Stimulated activated naive CD8-positive, alpha-beta T cell treated with anti-CD3 and anti-CD28 coated beads, Interleukin-15, Interleukin-2, amounts not matched to agents 100 ng/mL and 50 ng/mL, for 24 hours (primary cell): ENCODE measurements around the gene RSPO3.
"Not testable (repeated sequence)": the region's sequence is repeated elsewhere in the genome, so short reads cannot be mapped to it uniquely, and the experiment has no call there.

Experiments
- H3K27ac Mint-ChIP-seq: one replicate; pipeline ENCODE4 v1.8.0; 2021; ENCODE audit warnings: mild to moderate bottlenecking, mixed read lengths
- H3K27me3 Mint-ChIP-seq: one replicate; pipeline ENCODE4 v1.8.0; 2021; ENCODE audit warnings: mixed read lengths
- H3K36me3 Mint-ChIP-seq: one replicate; pipeline ENCODE4 v1.8.0; 2021; ENCODE audit warnings: low read depth, mixed read lengths
- H3K4me1 Mint-ChIP-seq: one replicate; pipeline ENCODE4 v1.8.0; 2021; ENCODE audit warnings: low read depth, mixed read lengths
- H3K4me3 Mint-ChIP-seq: one replicate; pipeline ENCODE4 v1.8.0; 2021; ENCODE audit warnings: mild to moderate bottlenecking, mixed read lengths
- H3K9me3 Mint-ChIP-seq: one replicate; pipeline ENCODE4 v1.8.0; 2021; ENCODE audit warnings: mixed read lengths

RSPO3 gene

DNA sequence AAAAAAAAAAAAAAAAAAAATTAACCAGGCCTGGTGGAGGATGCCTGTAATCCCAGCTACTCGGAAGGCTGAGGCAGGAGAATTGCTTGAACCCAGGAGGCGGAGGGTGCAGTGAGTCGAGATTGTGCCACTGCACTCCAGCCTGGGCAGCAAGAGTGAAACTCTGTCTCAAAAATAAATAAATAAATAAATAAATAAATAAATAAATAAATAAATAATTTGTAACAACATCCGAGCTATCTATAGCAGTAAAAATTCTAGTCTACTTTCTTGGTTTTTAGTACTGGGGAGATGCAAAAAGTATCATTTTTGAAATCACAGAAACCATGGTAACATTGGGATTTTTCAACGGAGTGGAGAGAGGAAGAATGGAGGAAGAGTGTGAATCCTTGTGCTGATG, 21.0 kb upstream of the RSPO3 start:
- H3K27ac Mint-ChIP-seq, H3K4me3 Mint-ChIP-seq, H3K9me3 Mint-ChIP-seq, H3K4me1 Mint-ChIP-seq, H3K36me3 Mint-ChIP-seq, H3K27me3 Mint-ChIP-seq: not testable (repeated sequence)

GRCh38 chr6:127100510-127101140, 17.8 kb upstream of the RSPO3 start:
- Mint-ChIP-seq H3K9me3 (no peaks in the 10 kb centered on the region), H3K27me3 (peaks cover 8% of the 10 kb centered on the region), H3K36me3 (no peaks in the 10 kb centered on the region), H3K27ac (no peak overlapping the region), H3K4me3 (no peak overlapping the region), H3K4me1 (no peaks in the 10 kb centered on the region)

DNA sequence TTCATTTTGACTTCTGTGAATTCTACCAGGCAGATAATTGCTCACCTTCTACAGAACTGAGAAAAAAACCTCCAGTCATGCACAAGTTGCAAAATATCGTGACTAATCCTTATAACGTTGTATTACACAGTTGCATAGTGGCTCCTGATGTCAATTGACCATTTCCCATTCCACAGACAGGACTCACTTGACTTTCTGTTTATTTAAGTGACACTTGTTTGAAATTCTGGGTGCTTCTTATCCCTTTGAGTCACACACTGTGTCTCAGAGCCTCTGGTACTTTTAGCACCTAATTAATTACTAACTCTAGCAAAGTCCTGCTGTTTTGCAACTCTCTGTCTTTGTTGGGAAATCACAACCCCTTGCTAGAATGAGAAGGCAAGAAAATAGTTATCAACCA, 16.2 kb upstream of the RSPO3 start:
- H3K36me3 Mint-ChIP-seq, result no peaks in the 10 kb centered on the region
- no peak overlapping the region for H3K27ac Mint-ChIP-seq
- H3K9me3 Mint-ChIP-seq, result no peaks in the 10 kb centered on the region
- peaks cover 15% of the 10 kb centered on the region for H3K27me3 Mint-ChIP-seq
- H3K4me1 Mint-ChIP-seq, result no peaks in the 10 kb centered on the region
- no peak overlapping the region for H3K4me3 Mint-ChIP-seq

GRCh38 chr6:127102859-127103258, 15.6 kb upstream of the RSPO3 start:
- peaks cover 15% of the 10 kb centered on the region for H3K27me3 Mint-ChIP-seq
- H3K4me3 Mint-ChIP-seq, result no peak overlapping the region
- no peaks in the 10 kb centered on the region for H3K36me3 Mint-ChIP-seq
- no peak overlapping the region for H3K27ac Mint-ChIP-seq
- H3K9me3 Mint-ChIP-seq, result no peaks in the 10 kb centered on the region
- no peaks in the 10 kb centered on the region for H3K4me1 Mint-ChIP-seq

GRCh38 chr6:127103482-127103881, 15.0 kb upstream of the RSPO3 start:
- Mint-ChIP-seq H3K27ac (no peak overlapping the region), H3K36me3 (no peaks in the 10 kb centered on the region), H3K9me3 (no peaks in the 10 kb centered on the region), H3K27me3 (peaks cover 18% of the 10 kb centered on the region), H3K4me3 (no peak overlapping the region), H3K4me1 (no peaks in the 10 kb centered on the region)

GRCh38 chr6:127107916-127108315, 10.6 kb upstream of the RSPO3 start:
- Mint-ChIP-seq H3K27ac (no peak overlapping the region), H3K36me3 (no peaks in the 10 kb centered on the region), H3K9me3 (no peaks in the 10 kb centered on the region), H3K4me3 (no peak overlapping the region), H3K4me1 (no peaks in the 10 kb centered on the region), H3K27me3 (peaks cover 18% of the 10 kb centered on the region)

DNA sequence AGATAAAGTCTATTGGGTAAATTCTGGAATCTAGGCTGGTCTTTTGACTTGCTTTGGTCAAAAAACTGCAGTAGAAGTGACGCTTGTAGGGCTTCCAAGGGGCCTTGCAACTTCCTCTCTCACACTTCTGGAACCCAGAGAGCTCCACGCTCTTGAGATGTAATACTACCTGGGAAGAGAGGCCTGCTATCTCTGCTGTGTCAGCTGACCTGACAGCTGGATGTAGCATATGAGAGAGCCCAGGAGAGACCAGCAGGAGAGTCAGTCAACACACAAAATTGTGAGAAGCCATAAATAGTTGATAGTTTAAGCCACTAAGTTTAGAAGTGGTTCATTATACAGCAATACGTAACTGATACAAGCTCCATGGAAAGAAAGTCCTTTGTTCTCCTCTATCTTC, 7.8 kb upstream of the RSPO3 start:
- H3K4me3 Mint-ChIP-seq, result no peak overlapping the region
- peaks cover 18% of the 10 kb centered on the region for H3K27me3 Mint-ChIP-seq
- H3K9me3 Mint-ChIP-seq, result no peaks in the 10 kb centered on the region
- H3K4me1 Mint-ChIP-seq, result no peaks in the 10 kb centered on the region
- H3K36me3 Mint-ChIP-seq, result no peaks in the 10 kb centered on the region
- H3K27ac Mint-ChIP-seq, result no peak overlapping the region

DNA sequence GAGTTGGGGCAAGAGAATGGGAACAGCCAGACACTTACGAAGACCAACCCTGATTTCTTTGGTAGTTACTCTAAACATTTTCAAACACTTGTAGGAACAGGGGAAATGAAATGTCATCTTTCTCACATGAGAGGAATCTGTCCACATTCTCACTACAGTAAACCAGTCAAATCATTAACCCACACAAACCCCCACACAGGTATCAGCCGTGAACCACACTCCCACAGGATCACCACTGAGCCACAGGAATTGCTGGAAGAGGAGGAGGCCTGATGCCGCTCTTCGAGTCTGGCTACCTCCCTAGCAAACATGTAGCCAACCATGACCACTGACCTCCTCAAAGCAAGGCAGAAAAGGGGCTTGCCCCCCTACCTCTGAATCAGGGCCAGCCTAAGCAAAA, 6.9 kb upstream of the RSPO3 start:
- Mint-ChIP-seq H3K36me3 (no peaks in the 10 kb centered on the region), H3K27ac (no peak overlapping the region), H3K4me1 (no peaks in the 10 kb centered on the region), H3K4me3 (no peak overlapping the region), H3K27me3 (peaks cover 21% of the 10 kb centered on the region), H3K9me3 (no peaks in the 10 kb centered on the region)

- Mint-ChIP-seq H3K27ac (no peak overlapping the region), H3K36me3 (no peaks in the 10 kb centered on the region), H3K27me3 (peaks cover 41% of the 10 kb centered on the region), H3K4me1 (peaks cover 8% of the 10 kb centered on the region), H3K9me3 (no peaks in the 10 kb centered on the region), H3K4me3 (no peak overlapping the region)
Measured at GRCh38 chr6:127114214-127114760, 4.2 kb upstream of the RSPO3 start.

- H3K27ac Mint-ChIP-seq, result no peak overlapping the region
- H3K9me3 Mint-ChIP-seq, result no peaks in the 10 kb centered on the region
- peaks cover 48% of the 10 kb centered on the region for H3K27me3 Mint-ChIP-seq
- no peaks in the 10 kb centered on the region for H3K36me3 Mint-ChIP-seq
- H3K4me1 Mint-ChIP-seq, result peaks cover 12% of the 10 kb centered on the region
- no peak overlapping the region for H3K4me3 Mint-ChIP-seq
Measured at GRCh38 chr6:127115084-127115655, 3.3 kb upstream of the RSPO3 start.

GRCh38 chr6:127115746-127116145, 2.7 kb upstream of the RSPO3 start:
- Mint-ChIP-seq H3K27me3 (peaks cover 52% of the 10 kb centered on the region), H3K27ac (no peak overlapping the region), H3K36me3 (no peaks in the 10 kb centered on the region), H3K9me3 (no peaks in the 10 kb centered on the region), H3K4me3 (no peak overlapping the region), H3K4me1 (peaks cover 13% of the 10 kb centered on the region)

DNA sequence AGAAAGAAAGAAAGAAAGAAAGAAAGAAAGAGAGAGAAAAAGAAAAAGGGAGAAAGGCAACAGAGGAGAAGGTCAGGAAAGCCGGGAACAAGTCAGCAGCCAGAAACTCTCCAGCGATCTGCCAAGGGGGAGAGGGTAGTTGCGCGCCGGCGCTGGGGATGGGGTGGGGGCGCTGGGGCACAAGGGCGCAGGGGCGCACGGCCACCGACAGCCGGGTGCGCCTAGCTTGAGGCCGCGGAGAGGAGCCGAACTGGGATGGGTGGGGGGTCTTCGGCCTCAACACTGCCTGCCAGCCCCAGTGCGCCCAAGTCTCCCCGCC, 533 bp upstream of the RSPO3 start:
- Mint-ChIP-seq H3K27ac (no peak overlapping the region), H3K4me3 (peak overlapping the region; percentile 43), H3K9me3 (no peaks in the 10 kb centered on the region), H3K27me3 (peaks cover 72% of the 10 kb centered on the region), H3K36me3 (no peaks in the 10 kb centered on the region), H3K4me1 (peaks cover 18% of the 10 kb centered on the region)

- no peak overlapping the region for H3K27ac Mint-ChIP-seq
- H3K9me3 Mint-ChIP-seq, result no peaks in the 10 kb centered on the region
- peak overlapping the region; percentile 69 for H3K4me3 Mint-ChIP-seq
- H3K4me1 Mint-ChIP-seq, result peaks cover 18% of the 10 kb centered on the region
- H3K36me3 Mint-ChIP-seq, result no peaks in the 10 kb centered on the region
- peaks cover 80% of the 10 kb centered on the region for H3K27me3 Mint-ChIP-seq
Measured at GRCh38 chr6:127119102-127120022, 891 bp downstream of the RSPO3 start.

GRCh38 chr6:127120023-127120786, 1.7 kb downstream of the RSPO3 start:
- H3K4me3 Mint-ChIP-seq, result peak overlapping the region; percentile 41
- no peaks in the 10 kb centered on the region for H3K9me3 Mint-ChIP-seq
- no peak overlapping the region for H3K27ac Mint-ChIP-seq
- no peaks in the 10 kb centered on the region for H3K36me3 Mint-ChIP-seq
- H3K4me1 Mint-ChIP-seq, result peaks cover 18% of the 10 kb centered on the region
- peaks cover 80% of the 10 kb centered on the region for H3K27me3 Mint-ChIP-seq
